Measurements from ENCODE around the gene NFIA.

NFIA gene

DNA sequence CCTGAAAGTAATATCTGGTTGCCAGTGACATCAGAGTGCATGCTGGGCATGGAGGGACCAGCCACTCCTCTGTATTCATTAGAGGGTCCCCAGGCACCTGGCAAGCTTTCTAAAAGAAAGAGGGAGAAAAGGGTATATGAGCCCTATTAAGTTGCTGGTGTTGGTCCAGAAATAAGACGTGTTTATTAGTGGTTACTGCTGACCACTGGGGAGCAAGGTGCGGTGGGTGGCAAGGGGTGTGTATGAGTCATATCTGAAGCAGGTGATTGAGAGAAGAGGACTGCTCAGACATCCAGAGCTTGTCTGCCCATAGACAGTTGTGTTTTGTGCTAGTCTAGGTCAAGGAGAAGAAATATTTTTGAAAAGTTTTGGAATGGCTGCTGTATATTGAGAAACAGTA lies 344.5 kb downstream of the NFIA start:
- TF ChIP-seq ZBTB7A (IDR thresholded peaks at IDR 0.05; ENCODE audit: low read depth) (no peak), EP300 (IDR thresholded peaks at IDR 0.05; ENCODE audit: borderline replicate concordance) (no peak), TAF1 (IDR thresholded peaks at IDR 0.05; ENCODE audit: low read depth) (no peak), TEAD4 (IDR thresholded peaks at IDR 0.05) (no peak), CREB1 (IDR thresholded peaks at IDR 0.05; ENCODE audit: low read depth) (no peak), RAD21 (IDR thresholded peaks at IDR 0.05; ENCODE audit: low read depth) (no peak), NFIC (IDR thresholded peaks at IDR 0.05) (no peak), FOXM1 (IDR thresholded peaks at IDR 0.05; ENCODE audit: borderline replicate concordance, low read depth) (no peak), EGR1 (IDR thresholded peaks at IDR 0.05) (no peak)
- TF ChIP-seq, protein P1, sequence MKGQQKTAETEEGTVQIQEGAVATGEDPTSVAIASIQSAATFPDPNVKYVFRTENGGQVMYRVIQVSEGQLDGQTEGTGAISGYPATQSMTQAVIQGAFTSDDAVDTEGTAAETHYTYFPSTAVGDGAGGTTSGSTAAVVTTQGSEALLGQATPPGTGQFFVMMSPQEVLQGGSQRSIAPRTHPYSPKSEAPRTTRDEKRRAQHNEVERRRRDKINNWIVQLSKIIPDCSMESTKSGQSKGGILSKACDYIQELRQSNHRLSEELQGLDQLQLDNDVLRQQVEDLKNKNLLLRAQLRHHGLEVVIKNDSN (IDR thresholded peaks at IDR 0.05), result no peak
- TF ChIP-seq, protein P2, sequence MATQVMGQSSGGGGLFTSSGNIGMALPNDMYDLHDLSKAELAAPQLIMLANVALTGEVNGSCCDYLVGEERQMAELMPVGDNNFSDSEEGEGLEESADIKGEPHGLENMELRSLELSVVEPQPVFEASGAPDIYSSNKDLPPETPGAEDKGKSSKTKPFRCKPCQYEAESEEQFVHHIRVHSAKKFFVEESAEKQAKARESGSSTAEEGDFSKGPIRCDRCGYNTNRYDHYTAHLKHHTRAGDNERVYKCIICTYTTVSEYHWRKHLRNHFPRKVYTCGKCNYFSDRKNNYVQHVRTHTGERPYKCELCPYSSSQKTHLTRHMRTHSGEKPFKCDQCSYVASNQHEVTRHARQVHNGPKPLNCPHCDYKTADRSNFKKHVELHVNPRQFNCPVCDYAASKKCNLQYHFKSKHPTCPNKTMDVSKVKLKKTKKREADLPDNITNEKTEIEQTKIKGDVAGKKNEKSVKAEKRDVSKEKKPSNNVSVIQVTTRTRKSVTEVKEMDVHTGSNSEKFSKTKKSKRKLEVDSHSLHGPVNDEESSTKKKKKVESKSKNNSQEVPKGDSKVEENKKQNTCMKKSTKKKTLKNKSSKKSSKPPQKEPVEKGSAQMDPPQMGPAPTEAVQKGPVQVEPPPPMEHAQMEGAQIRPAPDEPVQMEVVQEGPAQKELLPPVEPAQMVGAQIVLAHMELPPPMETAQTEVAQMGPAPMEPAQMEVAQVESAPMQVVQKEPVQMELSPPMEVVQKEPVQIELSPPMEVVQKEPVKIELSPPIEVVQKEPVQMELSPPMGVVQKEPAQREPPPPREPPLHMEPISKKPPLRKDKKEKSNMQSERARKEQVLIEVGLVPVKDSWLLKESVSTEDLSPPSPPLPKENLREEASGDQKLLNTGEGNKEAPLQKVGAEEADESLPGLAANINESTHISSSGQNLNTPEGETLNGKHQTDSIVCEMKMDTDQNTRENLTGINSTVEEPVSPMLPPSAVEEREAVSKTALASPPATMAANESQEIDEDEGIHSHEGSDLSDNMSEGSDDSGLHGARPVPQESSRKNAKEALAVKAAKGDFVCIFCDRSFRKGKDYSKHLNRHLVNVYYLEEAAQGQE (IDR thresholded peaks at IDR 0.05; ENCODE audit: low read depth), result no peak

DNA sequence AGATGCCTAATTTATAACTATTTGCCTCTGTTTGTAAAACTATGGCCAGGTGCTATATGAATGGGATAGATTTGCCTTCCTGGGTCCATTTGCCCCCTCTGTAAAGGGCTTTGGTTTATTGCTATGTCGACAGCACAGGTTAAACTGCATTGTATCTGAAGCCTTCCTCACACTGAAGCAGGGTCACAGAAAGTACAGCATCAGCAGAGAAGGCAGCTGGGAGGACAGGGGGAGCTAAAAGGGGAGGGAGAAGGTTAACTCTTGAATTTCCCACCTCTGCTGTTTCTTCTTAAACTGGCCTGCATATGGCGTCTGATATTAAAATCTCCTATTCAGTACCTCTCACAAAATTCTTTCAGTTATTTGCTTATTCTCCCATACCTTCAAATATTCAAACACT lies 345.1 kb downstream of the NFIA start:
- TF ChIP-seq CREB1 (IDR thresholded peaks at IDR 0.05; ENCODE audit: low read depth) (no peak), YY1 (IDR thresholded peaks at IDR 0.05; ENCODE audit: low read depth) (no peak), RAD21 (IDR thresholded peaks at IDR 0.05; ENCODE audit: low read depth) (no peak), NFIC (IDR thresholded peaks at IDR 0.05) (no peak), EP300 (IDR thresholded peaks at IDR 0.05; ENCODE audit: borderline replicate concordance) (no peak), ZBTB7A (IDR thresholded peaks at IDR 0.05; ENCODE audit: low read depth) (no peak), CEBPB (IDR thresholded peaks at IDR 0.05) (no peak), FOXM1 (IDR thresholded peaks at IDR 0.05; ENCODE audit: borderline replicate concordance, low read depth) (no peak), EGR1 (IDR thresholded peaks at IDR 0.05) (no peak), TCF12 (IDR thresholded peaks at IDR 0.05; ENCODE audit: low read depth) (no peak)
- TF ChIP-seq, protein P1 (IDR thresholded peaks at IDR 0.05), result no peak
- TF ChIP-seq, protein P3, sequence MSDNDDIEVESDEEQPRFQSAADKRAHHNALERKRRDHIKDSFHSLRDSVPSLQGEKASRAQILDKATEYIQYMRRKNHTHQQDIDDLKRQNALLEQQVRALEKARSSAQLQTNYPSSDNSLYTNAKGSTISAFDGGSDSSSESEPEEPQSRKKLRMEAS (IDR thresholded peaks at IDR 0.05), result no peak
- TF ChIP-seq, protein P2 (IDR thresholded peaks at IDR 0.05; ENCODE audit: low read depth), result no peak

DNA sequence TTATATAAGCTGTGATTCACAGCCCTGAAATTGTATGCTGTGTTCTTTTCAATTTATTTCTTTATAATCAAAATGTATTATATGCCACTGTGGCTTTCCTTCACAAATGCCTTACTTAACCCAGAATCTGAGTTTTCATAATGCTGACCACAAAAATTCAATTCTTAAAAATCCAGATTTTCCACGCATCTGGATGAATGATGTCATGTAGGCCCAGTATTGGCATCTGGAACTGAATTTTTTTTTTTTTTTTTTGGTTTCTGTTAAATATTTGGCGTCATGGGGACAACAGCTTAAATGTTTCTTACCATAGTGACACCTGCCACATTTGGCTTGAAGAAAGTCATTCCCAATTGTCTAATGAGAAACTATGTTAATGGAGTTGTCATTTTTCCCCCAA lies 345.8 kb downstream of the NFIA start:
- no peak for TF ChIP-seq EGR1 (IDR thresholded peaks at IDR 0.05)
- TF ChIP-seq YY1 (IDR thresholded peaks at IDR 0.05; ENCODE audit: low read depth), result no peak
- TF ChIP-seq ZBTB7A (IDR thresholded peaks at IDR 0.05; ENCODE audit: low read depth), result no peak
- TF ChIP-seq, protein P1 (IDR thresholded peaks at IDR 0.05), result no peak

DNA sequence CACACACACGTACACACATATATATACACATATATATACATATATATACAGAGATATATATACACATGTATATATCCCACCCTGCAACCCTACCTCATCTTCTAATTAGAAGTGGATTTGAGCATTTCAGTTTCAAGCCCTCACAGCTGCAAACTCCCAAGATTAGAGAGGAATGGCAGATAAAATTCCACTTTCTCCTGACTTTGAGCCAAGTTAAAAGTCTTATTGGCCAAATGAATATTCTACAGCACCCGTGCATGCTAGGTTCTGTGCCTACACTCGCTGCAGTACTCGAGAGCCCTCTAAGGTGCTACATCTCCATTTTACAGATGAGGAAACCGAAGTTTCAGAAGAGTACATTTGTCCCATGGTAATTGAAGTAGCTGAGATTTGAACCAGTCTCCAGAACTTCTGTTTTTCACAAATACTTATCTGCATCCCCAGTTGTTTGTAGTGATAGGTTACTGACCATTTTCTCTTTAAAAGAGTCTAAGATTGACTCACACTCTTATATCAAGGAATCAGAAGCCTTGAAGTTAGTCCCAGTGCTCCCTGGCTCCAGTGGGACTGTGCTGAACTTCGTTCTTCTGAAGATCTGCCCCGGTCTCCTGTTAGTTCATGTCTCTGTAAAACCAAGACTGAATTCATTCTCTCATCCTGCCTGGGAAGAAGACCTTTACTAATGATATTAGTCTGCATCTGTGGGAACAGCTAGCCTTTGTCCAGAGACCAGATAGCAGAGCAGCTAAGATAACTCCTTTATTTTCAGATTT lies 350.4 kb downstream of the NFIA start:
- TF ChIP-seq FOXM1 (IDR thresholded peaks at IDR 0.05; ENCODE audit: borderline replicate concordance, low read depth) (no peak), TEAD4 (IDR thresholded peaks at IDR 0.05) (no peak), CREB1 (IDR thresholded peaks at IDR 0.05; ENCODE audit: low read depth) (no peak), ZBTB7A (IDR thresholded peaks at IDR 0.05; ENCODE audit: low read depth) (no peak), RAD21 (IDR thresholded peaks at IDR 0.05; ENCODE audit: low read depth) (no peak), EP300 (IDR thresholded peaks at IDR 0.05; ENCODE audit: borderline replicate concordance) (no peak), YY1 (IDR thresholded peaks at IDR 0.05; ENCODE audit: low read depth) (no peak), CEBPB (IDR thresholded peaks at IDR 0.05) (no peak), NFIC (IDR thresholded peaks at IDR 0.05) (no peak), EGR1 (IDR thresholded peaks at IDR 0.05) (no peak)
- TF ChIP-seq, protein P1 (IDR thresholded peaks at IDR 0.05), result no peak

DNA sequence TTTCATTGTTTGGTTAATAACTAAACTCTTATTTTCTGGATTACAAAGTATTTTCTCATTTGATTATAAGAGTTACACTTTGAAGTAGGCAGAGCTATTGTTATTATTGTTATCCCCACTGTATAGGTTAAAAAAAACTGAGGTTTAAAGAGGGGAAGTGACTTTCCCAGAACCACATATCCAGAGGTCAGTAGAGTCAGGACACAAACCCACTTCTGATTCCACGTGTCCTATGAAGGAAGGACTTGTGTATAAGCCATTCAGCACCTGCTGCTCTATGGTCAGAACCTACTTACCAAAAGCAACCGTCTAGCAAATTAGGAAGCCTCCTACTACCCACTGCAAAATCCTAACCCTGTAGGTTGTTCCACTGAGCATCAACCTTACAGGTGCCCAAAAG lies 351.3 kb downstream of the NFIA start:
- TF ChIP-seq FOXM1 (IDR thresholded peaks at IDR 0.05; ENCODE audit: borderline replicate concordance, low read depth) (no peak), EGR1 (IDR thresholded peaks at IDR 0.05) (no peak), TEAD4 (IDR thresholded peaks at IDR 0.05) (no peak), TAF1 (IDR thresholded peaks at IDR 0.05; ENCODE audit: low read depth) (no peak), CREB1 (IDR thresholded peaks at IDR 0.05; ENCODE audit: low read depth) (no peak), EP300 (IDR thresholded peaks at IDR 0.05; ENCODE audit: borderline replicate concordance) (no peak)
- TF ChIP-seq, protein P2 (IDR thresholded peaks at IDR 0.05; ENCODE audit: low read depth), result no peak
- TF ChIP-seq, protein P3 (IDR thresholded peaks at IDR 0.05), result no peak

Measured in Ishikawa (cell line).